HG03354 (cell line): ENCODE results near the gene BACE2.

Experiments used
- ATAC-seq: cut with Tn5 transposase; IDR thresholded peaks from one replicate; pipeline ENCODE4 v1.9.1; 2021; ENCODE audit warnings: mild to moderate bottlenecking; ENCODE audit not compliant: unreplicated experiment, poor library complexity, severe bottlenecking

BACE2 gene

DNA sequence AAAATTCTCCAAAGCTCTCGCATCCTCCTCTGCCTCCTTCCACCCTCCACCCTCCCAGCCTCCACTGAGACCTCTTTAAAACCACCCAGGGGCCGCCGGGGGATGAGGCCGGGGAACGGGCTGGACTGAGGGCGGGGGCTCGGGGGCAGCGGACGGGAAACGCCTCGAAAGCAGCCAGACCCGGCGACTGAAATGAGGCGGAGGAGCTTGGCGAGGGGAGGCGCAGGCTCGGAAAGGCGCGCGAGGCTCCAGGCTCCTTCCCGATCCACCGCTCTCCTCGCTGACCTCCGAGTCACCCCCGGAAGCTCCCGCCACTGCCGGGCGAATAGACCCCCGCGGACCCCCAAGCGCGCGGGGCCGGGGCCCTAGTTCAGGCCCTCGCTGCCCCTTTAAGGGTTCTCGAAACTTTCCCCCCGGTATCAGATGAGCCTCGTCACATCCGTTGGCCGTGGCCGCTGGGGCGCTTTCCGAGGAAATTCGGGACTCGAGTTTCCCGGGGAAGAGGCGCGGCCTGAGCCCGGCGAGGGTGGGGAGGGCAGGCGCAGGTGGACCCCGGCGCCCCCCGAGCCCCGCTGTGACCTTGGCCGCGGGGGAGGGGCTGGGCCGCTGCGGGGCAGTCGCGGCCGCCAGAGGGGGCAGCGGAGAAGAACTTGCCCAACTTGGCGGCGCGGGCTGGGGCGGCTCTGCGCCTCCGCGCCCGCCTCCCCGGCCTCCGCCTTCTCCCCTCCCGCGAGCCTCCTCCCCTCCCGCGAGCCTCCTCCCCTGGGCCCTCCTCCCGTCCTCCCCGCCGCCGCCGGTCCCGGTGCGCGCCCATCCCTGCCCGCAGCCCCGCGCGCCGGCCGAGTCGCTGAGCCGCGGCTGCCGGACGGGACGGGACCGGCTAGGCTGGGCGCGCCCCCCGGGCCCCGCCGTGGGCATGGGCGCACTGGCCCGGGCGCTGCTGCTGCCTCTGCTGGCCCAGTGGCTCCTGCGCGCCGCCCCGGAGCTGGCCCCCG is at the start of gene BACE2:
TSS of gene BACE2 (plus strand) at position 813 of the 995 bp plus-strand sequence. CDS start at position 917, 104 bp downstream.
- ATAC-seq: peak; percentile 69

DNA sequence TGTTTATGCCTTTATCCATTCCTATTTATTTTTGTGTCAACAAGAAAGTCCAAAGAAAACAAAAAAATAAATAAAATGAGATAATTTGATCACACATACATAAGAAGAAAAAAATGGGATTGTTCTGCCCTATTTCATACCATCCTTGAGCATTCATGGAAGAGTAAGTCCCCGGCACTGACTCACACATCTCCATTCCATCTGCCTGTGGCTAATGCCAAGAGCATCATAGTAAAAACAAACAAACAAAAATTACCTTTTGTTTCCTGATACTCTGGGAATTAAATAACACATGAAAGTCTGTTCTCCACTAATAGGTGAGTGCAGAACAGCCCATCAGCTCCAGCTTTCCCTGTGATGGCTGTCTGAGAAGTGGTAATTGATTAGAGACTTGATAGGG is 48.1 kb upstream of the BACE2 start:
- ATAC-seq: no peak

DNA sequence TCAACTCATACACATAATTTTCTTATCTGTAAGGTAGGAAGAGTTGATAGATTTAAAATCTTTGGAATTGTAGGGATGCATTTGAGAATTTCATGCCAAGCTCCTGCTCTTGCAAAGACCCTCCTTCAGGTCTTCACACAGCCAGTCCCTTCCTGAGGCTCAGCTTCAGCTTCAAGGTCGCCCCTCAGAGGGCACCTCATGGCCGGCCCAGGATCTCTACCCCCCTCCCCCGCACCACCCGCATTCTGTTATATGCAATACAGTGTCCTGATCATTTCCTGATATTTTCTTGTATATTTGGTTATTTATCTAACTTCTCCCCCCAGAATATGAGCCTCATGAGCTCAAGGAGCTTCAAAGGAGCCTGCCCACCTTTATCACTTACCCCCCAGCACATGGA is 47.0 kb upstream of the BACE2 start:
- no peak for ATAC-seq

DNA sequence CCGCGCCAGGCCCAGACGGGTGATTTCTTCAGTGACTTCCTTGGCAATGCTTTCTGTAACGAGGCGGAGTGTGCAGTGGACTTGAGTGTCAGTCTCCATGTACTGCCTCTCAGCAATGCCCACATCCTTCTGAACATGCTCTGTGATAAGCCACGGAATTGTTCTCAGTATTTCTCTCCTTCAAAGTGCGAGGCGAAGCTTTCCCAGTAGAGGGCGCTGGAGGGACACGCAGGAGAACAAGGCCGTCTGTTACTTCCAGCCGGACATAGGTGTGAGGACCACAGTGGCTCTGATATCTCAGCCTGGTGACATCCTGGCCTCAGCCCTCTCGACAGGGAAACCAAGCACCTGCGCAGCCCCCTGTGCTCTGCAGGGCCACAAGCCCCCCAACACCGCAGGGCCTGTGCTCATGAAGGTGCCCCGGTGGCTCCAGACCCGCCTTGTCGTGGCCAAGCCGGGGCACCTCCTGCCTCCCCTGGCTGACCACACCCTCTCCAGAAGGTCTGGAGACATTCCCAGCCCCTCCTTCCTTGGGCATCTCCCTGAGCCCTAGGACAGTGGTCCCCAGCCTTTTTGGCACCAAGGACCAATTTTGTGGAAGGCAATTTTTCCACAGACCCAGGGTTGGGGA is 46.1 kb upstream of the BACE2 start:
- ATAC-seq: no peak

DNA sequence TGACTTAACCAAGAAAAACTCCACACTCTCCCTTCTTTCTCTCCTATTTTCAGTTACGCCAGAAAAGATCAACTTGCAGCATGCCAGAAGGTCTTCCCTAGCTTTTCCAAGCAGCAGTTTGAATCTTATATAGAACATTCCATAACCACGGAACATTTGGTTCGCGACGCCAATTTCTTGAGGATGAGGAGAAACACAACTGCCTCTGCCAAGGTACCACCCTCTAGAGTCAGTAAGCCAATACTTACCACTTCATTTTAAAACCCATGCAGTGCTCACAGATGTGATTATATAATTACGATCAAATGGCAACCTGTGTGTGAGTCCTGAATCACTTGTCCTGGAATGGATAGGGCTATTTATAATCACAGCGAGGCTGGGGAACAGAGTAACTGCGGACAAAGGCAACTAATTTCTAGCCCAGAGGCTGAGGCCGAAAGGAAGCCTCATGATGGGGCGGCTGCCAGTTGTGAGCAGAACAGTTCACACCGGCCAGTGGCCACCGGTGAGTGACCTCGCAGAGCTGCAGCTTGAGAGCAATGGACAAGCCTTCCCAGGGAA is 43.2 kb upstream of the BACE2 start:
- ATAC-seq: no peak

DNA sequence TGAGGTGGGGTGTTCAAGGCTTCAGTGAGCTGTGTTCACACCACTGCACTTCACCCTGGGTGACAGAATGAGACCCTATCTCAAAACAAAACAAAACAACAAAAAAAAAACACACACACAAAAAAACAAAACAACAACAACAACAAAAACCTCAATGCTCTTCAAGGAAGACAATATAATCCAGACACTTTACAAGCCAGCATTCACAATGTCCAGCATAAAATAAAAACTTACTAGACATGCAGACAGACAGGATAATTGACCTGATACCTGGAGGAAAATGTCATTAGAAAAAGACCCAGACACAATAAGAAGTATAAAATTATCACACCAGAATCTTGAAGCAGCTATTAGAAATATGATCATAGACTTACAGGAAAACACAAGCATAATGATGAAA is 39.0 kb upstream of the BACE2 start:
- no peak for ATAC-seq

DNA sequence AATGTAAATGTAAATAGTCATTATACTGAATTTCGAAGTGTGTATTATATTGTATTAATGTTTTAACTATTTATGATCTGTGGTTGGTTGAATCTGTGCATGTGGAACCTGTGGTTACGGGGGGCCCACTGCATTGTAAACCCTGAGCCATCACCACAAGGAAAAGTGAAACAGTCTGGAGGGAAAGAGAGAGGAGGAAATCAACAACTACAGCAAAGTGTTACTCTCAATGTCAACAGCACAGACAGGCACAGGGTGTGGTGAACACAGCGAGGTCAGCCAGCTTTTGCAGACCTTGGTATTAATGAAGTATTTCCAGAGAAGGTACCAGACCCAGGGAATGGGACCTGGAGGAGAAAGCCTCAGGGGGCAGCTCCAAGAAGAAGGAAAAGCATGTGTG is 37.1 kb upstream of the BACE2 start:
- ATAC-seq: no peak

DNA sequence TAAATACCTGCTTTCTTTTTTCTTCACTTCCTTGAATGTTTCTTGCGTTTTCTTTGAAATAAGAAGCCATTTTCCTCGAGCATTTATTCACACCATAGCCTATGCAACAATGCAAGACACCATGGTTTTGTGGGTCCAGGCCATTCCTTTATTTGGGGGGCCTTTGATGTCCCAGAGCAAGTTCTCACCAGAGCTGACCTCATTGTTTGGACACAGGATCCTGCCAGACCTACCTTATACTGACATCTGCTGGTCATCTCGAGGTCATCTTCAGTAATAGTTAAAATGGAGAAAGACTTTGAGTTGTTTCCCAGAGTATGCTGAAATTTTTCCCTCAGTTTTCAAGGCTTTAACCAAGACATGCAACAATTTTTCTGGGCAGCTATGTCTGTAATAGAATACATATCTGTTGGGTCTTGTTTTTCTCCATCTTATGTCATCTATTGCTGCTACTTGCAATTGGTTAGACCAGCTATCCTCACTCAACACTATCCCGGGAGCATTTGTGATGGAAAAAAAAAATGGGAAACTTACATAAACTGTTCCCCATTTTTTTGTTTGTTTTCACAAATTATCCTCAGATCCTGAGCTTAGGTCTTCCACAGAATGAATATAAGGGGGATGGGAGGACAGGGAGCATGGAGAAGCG is 34.0 kb upstream of the BACE2 start:
- no peak for ATAC-seq

DNA sequence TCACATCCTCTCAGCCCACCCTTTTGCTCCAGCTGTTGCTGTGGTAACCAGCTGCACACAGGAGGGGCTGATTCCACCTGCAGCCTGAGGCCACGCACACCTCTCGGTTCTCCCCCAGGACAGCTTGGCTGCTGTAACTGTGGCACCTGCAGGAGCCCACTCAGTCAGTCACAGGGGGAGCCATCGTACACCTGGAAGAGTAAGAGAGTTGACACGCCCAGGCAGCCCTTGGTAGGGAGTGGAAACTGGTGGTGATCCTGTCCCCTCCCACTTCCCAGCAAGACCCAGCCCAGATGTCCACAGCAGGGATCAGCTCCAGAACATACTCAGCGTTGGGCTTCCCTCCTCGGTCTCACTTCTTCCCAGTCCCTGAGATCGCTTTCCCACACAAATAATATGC is 32.2 kb upstream of the BACE2 start:
- no peak for ATAC-seq

DNA sequence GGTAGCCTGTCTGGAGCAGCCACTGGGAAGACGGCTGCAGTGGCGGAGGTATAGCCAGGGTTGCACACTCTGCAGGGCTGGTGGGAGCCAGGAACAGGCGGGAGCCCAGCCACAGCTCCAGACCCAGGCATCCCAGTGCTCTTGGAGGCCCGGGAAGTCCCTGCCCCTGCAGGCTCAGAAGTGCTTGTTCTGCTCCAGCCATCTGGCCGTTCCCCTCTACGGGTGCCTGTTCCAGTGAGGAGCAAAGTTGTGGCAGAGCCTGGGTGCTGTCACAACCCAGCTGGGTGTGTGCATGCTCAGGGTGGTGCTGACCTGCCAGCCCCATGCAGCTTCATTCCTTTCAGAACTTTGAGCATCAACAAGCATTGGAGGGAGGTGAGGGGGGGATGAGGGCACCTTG is 31.7 kb upstream of the BACE2 start:
- ATAC-seq: no peak

DNA sequence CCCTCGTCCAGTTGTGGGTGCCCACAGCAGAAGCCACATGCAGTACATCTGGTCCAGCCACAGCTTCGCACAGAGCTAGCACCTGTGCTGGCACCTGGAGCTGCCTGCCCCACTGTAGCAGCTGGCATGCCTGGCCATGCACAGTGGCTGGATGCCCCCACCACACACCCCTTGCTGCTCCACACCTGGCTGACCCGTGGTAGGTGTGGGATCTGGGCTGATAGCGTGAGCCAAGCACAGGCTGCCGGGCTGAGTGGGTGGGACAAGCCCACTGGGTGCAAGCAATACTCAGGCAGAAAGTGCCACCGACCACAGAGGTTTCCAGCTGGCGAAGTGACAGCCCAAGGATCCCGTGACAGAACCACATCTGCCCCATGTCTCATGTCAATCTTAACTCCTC is 30.6 kb upstream of the BACE2 start:
- no peak for ATAC-seq

DNA sequence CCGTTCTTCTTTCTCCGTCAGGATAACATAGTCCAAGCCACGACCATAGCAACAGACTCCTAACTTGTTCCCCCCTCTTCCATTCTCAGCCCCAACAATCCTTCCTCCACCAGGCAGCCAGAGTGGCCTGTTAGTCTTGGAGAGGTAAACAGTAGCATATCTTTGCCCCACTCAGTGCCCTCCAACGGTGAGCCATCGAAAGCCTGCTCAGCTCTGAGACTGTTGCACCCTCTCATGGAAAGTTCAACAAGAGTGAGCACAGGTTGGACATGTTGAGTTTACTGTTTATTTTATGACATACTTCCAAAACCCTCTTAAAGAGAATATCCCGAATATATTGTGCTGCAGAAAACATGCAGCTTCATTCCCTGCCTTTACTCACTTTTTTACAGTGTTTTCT is 30.1 kb upstream of the BACE2 start:
- no peak for ATAC-seq

DNA sequence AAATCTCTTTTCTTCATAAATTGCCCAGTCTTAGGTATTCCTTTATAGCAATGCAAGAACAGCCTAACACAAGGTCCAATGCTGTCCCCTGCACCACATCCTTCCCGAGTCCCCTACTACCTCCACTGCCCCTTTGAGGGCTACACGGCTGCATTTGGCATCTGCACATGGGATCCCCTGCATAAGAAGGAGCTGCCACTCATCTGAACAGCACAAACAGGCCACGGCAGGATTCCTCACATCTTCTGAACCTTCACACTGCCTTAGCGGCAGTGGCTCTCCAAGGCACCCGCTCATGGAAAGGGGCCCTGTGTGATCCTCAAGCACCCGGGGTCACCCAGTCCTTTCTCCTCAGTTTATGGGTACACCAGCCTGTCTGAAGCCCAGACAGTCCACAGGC is 29.2 kb upstream of the BACE2 start:
- no peak for ATAC-seq

DNA sequence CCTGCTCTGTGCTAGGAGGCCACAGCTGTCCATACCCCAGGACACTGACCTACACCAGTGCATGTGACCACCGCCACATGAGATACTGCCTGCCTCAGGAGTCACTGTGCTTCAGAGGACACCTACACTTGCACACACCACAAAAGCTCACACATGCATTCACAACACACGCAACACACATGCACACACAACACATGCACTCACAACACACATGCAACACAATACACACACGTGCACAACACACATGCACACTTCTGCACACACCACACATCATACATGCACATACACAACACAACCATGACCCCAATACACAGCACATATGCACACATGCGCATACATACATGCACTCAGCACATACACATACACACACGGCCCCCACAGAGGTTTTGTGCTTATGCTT is 28.7 kb upstream of the BACE2 start:
- ATAC-seq: no peak

DNA sequence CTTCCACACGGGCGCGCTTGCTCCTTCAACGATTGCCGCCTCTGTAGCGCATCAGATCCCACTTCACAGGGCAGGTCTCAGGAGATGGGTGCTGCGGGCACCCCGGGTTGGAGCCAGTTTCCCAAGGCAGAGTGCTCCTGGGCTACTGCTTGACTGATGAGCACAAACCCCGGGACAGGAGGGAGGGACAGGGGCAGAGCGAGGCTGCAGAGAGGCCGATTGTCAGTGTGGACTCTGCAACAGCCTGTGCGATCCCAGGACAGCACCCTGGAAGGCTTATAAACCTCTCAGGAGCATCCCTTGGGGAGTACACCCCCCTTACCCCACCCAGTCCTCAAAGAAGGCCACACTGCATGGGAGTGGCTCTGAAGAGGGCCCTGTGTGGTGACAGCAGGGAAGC is 28.0 kb upstream of the BACE2 start:
- no peak for ATAC-seq

DNA sequence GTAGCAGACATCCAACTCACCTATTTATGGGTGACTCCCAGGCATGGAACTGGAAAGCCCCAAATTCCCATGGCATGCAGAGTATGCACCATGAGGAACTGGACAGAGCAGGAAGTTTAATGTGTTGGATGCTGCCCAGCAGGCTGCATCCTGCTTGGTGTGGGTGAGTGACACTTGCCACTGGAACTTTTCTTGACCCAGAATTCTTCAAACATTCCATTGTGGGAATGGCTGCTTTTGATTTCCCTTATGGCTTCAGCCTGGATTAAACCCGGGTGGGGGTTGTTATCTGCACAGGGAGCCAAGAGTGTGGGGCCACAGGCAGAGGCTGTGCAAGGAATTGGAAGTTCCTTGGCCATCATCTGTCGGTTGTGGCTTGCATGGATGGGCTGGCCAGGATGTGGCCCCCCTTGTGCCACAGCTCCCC is 26.9 kb upstream of the BACE2 start:
- no peak for ATAC-seq

DNA sequence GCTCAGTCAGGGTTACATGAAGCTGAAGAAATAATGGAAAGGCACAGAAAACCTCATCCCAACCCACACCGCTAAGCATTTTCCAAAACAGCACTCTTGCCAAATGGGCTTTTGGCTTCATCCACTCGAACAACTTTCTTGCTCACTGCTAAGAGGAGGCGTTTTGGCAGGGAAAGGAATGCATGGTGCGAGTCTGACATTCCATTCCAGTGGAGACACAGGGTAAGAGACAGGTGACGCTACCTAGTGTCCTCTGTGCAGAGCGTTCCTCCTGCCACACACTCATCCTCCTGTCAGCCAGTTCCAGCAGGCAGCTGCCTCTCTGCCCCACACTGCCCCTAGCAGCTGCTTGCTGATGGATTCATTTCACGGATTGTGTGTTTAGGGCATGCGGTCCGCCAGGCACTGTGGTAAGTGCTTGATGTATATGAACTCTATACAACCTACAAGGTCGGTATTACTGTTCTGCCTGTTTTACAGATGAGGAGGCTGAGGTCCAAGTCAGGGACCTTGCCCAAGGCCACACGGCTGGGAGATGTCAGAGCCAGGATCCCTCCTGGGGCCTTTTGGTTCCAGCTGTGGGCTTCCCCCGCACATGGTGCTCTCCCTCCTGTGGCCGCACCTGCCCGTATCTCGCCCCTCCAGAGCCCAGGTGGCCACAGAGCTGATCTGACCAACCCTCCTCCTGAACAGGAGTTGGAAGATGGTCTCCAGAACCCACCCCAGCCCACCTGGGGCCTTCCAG is 25.7 kb upstream of the BACE2 start:
- no peak for ATAC-seq

DNA sequence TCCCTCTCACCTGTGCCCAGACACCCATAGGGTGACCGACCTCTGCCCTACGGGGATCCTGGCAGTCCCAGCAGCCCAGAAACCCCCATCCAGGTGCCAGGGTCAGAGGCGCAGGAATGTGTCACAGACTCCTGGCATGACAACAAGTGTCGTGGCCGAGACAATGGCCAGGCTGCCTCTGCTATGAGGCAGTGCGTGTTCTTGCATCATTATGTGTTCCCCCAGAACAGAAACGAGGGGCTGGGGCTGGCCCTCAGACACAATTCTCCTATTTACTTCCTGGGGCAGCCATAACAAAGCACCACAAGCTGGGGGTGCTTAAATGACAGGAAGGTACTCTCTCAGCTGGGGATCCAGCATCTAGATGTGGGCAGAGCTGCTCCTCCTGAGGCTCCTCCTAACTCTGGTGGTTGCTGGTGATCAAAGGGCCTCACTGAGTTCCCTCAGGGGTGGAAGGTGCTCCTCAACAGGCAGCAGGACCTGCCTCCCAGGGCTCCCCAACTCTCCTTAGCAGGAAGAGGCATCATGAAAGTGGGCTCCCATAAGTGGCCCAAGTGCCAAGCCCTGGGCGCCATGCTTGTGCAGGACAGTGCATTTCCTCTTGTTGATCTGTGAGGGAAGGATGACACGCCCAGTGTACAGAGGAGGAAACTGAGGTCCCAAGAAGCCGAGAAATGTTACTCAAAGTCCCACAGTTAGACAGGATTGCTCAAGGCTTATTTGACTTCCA is 24.2 kb upstream of the BACE2 start:
- ATAC-seq: no peak
